Fibroblast of villous mesenchyme (primary cell): ENCODE results near the gene RNASE7. TPM values are rescaled to one million over a fixed set of nuclear protein-coding genes. Genes with fewer than 3 reads are reported as not detected.
"Not testable (repeated sequence)": the region's sequence is repeated elsewhere in the genome, so short reads cannot be mapped to it uniquely, and the experiment has no call there.

Experiments
- DNase-seq: peaks from one replicate; pipeline ENCODE4 v3.0.0-alpha.2; 2010; ENCODE audit warnings: low read depth
- H3K4me3 ChIP-seq: 2 replicates; pipeline ENCODE4 v1.5.1; 2011; ENCODE audit warnings: low read depth, mild to moderate bottlenecking, low read length
- CTCF ChIP-seq: IDR thresholded peaks from 2 replicates; pipeline ENCODE4 v1.5.1; 2012; ENCODE audit warnings: low read depth, mild to moderate bottlenecking, low read length; ENCODE audit not compliant: insufficient read depth
- total RNA-seq: library from RNA; depleted of rRNA; stranded (reverse); fragments of >200 nt; gene quantifications from 2 replicates; pipeline ENCODE4 v1.2.3, GENCODE V29; 2012

The RNASE7 gene
- total RNA-seq, 1 donor, result not detected

DNA sequence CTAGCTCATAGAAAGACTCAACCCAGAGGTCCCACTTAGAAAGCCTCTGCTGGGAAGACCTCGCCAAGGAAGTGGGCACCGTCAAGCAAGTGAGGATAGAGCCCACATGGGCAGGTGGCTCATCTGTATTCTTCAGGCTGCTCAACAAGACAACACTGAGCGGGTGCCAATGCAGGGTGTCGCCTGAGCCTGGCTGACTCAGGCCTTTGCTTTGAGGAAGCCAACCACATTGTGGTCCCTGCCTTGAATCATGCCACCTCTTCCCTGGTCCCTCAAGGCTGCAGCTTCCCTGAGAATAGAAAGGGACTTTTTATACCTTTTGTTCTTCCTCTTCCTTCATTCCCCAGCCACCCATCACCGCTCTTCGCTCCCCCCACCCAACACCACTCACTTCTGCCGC is 5.4 kb upstream of the RNASE7 start:
- no peak for TF ChIP-seq CTCF
- DNase-seq, result no peak
- H3K4me3 ChIP-seq, result no peak overlapping the region

DNA sequence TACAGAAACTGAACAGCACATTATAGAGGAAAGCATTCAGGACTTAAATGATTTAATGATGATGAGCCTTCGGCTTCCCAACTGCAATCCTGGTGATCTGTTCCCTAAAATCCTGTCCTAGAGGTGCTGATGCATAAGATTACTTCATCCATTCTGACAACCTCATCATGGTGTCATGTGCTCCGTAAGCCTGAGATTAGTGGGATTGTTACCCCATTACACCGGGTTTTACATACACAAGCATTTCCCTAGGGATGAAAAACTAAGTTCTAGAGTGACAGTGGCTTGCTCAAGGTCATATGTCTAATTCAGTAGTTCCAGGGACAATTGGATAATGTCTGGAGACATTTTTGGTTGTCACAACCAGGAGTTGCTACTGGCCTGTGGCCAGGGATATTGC is 5.0 kb upstream of the RNASE7 start:
- no peak overlapping the region for H3K4me3 ChIP-seq
- TF ChIP-seq CTCF, result no peak
- no peak for DNase-seq

- TF ChIP-seq CTCF, result no peak
- DNase-seq, result peak; percentile 67
- no peak overlapping the region for H3K4me3 ChIP-seq
Measured at GRCh38 chr14:21038441-21039422, 3.4 kb upstream of the RNASE7 start.

- H3K4me3 ChIP-seq, result no peak overlapping the region
- TF ChIP-seq CTCF, result peak; percentile 73
- DNase-seq, result peak; percentile 72
Measured at GRCh38 chr14:21039585-21040369, 2.4 kb upstream of the RNASE7 start.

- no peak for DNase-seq
- no peak overlapping the region for H3K4me3 ChIP-seq
- TF ChIP-seq CTCF, result no peak
Measured at GRCh38 chr14:21040370-21040925, 1.7 kb upstream of the RNASE7 start.

DNA sequence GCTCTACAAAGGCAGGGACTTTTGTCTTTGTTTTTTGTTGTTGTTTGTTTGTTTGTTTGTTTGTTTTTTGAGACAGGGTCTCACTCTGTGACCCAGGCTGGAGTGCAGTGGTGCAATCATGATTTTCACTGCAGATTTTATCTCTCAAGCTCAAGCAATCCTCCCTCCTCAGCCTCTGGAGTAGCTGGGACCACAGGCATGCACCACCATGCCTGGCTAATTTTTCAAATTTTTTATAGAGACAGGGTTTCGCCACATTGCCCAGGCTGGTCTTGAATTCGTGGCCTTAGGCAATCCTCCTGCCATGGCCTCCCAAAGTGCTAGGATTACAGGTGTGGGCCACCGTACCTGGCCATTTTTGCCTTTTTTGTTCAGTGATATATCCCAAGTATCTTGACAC is 1.2 kb upstream of the RNASE7 start:
- DNase-seq, H3K4me3 ChIP-seq: not testable (repeated sequence)

DNA sequence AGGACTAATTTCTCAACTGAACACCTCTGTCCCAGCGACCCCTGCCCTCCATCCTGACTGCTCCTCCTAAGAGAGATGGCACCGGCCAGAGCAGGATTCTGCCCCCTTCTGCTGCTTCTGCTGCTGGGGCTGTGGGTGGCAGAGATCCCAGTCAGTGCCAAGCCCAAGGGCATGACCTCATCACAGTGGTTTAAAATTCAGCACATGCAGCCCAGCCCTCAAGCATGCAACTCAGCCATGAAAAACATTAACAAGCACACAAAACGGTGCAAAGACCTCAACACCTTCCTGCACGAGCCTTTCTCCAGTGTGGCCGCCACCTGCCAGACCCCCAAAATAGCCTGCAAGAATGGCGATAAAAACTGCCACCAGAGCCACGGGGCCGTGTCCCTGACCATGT is 756 bp downstream of the RNASE7 start:
- no peak for DNase-seq
- TF ChIP-seq CTCF, result no peak
- no peak overlapping the region for H3K4me3 ChIP-seq
